HUES6 (cell line): ENCODE measurements around the gene KRT27.

Source experiments
- H3K27ac ChIP-seq: 2 replicates; pipeline ENCODE4 v1.7.0; 2013; ENCODE audit warnings: low read depth, mild to moderate bottlenecking, low read length, inconsistent platforms
- H3K27me3 ChIP-seq: 2 replicates; pipeline ENCODE4 v1.6.1; 2013; ENCODE audit warnings: low read length; ENCODE audit not compliant: control insufficient read depth, insufficient read depth
- H3K36me3 ChIP-seq: 2 replicates; pipeline ENCODE4 v1.6.1; 2013; ENCODE audit warnings: low read length; ENCODE audit not compliant: control insufficient read depth, insufficient read depth
- H3K4me1 ChIP-seq: 2 replicates; pipeline ENCODE4 v1.6.1; 2013; ENCODE audit warnings: low read length; ENCODE audit not compliant: control insufficient read depth, insufficient read depth
- H3K4me3 ChIP-seq: 2 replicates; pipeline ENCODE4 v1.5.1; 2013; ENCODE audit warnings: low read depth, low read length
- H3K9ac ChIP-seq: one replicate; pipeline ENCODE4 v1.6.1; 2013; ENCODE audit warnings: mild to moderate bottlenecking, low read length
- H3K9me3 ChIP-seq: 2 replicates; pipeline ENCODE4 v1.6.1; 2013; ENCODE audit warnings: low read depth, low read length; ENCODE audit not compliant: control insufficient read depth, insufficient read depth

The KRT27 gene

DNA sequence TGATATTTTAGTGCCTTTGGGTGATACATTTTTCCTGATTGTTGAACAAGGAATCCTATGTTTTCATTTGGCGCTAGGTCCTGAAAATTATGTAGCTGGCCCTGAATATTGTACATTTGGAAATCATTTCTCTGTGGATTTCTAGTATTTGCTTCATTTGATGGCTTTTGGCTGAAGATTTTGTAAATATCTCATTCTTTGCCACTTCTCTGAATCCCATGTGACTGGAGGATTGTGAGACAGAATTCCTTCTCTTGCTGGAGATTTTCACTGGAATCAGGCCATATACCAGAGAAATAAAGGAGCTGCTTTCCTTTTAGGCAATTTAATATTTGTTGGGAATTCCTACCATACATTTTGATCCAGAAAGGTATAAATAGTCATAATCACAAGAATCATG, 8.8 kb upstream of the KRT27 start:
- H3K27me3 ChIP-seq = no peaks in the 10 kb centered on the region; the same call in 1 of the 2 replicates
- no peaks in the 10 kb centered on the region for H3K9me3 ChIP-seq
- H3K27ac ChIP-seq = no peak overlapping the region
- H3K4me1 ChIP-seq = no peaks in the 10 kb centered on the region
- H3K36me3 ChIP-seq = no peaks in the 10 kb centered on the region
- H3K4me3 ChIP-seq = no peak overlapping the region
- H3K9ac ChIP-seq = no peak overlapping the region

DNA sequence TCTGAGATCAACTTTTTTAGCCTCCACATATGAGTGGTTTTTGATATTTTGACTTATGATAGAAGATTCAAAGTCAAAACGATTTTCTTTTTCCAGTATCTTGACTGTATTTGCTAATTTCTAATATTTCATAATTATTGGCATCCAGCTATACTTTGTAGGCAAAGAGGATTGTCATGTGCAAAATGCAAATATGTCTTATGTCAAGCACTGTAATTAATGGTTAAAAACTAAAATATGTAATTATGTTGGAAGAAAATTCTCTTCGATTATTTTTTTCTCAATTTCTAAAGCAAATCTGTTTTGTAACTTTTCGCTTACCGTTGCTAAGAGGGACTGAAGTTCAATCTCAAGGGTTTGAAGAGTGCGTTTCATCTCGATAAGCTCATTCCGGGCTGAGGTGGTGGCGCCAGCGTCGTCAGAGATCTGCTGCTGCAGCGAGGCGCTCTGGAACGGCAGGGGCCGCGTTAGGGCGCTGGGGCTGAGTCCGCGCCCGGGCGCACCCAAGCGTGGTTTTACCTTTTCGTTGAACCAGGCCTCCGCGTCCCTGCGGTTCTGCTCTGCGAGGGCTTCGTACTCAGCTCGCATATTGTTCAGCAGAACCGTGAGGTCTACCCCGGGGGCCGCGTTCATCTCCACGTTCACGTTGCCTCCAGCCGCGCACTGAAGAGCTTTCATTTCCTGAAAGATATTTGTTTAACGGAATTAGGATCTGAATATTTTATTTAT, 3.0 kb downstream of the KRT27 start:
- no peaks in the 10 kb centered on the region for H3K4me1 ChIP-seq
- H3K27ac ChIP-seq = no peak overlapping the region
- peaks cover 34% of the 10 kb centered on the region for H3K27me3 ChIP-seq
- H3K36me3 ChIP-seq = no peaks in the 10 kb centered on the region
- H3K4me3 ChIP-seq = no peak overlapping the region; the same call in 1 of the 2 replicates
- H3K9me3 ChIP-seq = no peaks in the 10 kb centered on the region
- no peak overlapping the region for H3K9ac ChIP-seq

DNA sequence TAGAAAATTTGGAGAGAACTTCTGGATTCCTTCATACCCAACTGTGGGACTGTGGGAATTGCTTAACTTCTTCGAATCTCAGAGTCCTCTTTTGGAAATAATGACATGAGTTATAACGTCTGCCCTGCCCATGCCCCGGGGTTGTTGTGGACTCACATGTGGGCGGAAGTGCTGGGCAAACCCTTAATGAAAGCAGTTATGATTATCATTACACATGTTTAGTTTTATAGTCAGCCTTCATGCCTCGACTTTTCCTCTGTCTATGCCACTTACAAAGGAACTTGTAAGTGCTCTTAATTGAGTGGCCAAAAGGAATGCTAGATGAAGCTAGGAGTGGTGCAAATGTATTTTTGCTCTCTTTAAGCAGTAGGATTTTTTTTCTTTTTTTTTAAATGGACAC, 3.9 kb downstream of the KRT27 start:
- no peak overlapping the region for H3K9ac ChIP-seq
- no peaks in the 10 kb centered on the region for H3K36me3 ChIP-seq
- H3K4me3 ChIP-seq = no peak overlapping the region
- no peaks in the 10 kb centered on the region for H3K4me1 ChIP-seq
- peaks cover 34% of the 10 kb centered on the region for H3K27me3 ChIP-seq
- no peaks in the 10 kb centered on the region for H3K9me3 ChIP-seq
- H3K27ac ChIP-seq = no peak overlapping the region

DNA sequence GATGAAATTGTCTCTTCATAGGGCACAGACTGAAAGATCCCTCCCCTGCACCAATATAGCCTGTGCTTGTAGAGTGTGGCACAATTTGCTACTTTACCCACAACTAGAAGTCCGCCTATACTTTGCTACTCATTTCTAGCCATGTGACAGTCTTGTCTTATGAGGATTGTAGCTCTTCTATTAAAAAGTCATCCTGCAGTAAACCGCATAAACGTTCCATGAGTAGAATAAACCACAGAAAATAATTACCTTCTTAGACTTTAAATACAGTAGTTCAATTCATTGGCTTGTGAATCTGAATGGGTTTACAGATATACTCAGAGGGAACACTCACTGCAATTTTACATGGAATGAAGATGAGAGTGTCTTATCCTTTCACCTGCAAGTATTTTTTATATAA, 4.4 kb downstream of the KRT27 start:
- no peak overlapping the region for H3K9ac ChIP-seq

DNA sequence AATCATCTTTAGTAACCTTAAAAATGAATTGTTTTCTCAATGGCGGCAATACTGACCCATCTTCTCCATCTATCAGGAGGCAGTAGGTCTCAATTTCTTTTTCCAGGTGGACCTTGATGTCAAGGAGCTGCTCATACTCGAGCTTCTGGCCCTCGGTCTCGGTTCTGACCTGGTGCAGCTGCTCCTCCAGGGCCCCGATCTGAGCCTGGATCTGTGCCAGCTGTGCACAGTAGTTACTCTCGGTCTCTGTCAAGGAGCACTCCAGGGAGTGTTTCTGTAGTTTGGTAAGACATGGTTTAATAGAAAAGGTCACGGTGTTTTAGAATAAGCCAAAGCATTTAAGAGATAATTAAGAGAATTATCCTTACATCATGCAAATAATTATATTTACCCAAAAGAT, 4.9 kb downstream of the KRT27 start:
- H3K27me3 ChIP-seq = peaks cover 34% of the 10 kb centered on the region
- no peak overlapping the region for H3K4me3 ChIP-seq
- no peaks in the 10 kb centered on the region for H3K4me1 ChIP-seq
- no peaks in the 10 kb centered on the region for H3K9me3 ChIP-seq
- H3K9ac ChIP-seq = no peak overlapping the region
- no peak overlapping the region for H3K27ac ChIP-seq
- H3K36me3 ChIP-seq = no peaks in the 10 kb centered on the region

More for the DNA sequence above, 4.4 kb downstream of the KRT27 start:
- Histone ChIP-seq H3K4me1 (no peaks in the 10 kb centered on the region), H3K27ac (no peak overlapping the region), H3K27me3 (peaks cover 34% of the 10 kb centered on the region), H3K9me3 (no peaks in the 10 kb centered on the region), H3K36me3 (no peaks in the 10 kb centered on the region), H3K4me3 (no peak overlapping the region)

DNA sequence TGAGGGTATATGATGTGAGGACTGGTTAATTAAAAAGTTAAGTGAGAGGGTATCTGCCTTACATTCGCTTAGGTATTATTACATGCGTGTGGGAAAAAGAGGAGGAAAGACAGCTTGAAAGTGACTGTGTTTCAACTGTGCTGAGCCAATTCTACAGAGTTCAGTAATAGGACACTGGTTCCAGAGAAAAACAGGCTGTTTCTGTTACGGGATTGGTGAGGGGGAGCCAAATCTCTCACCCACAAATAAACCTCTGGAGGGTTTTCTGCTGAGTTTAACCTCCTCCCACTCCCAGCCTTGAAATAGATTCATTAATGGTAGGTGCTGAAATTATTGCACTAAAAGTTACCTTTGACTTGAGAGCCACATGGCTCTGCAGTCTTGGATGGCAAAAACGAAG, 6.4 kb downstream of the KRT27 start:
- Histone ChIP-seq H3K4me1 (no peaks in the 10 kb centered on the region), H3K27me3 (peaks cover 34% of the 10 kb centered on the region), H3K27ac (no peak overlapping the region), H3K9me3 (no peaks in the 10 kb centered on the region), H3K36me3 (no peaks in the 10 kb centered on the region), H3K9ac (no peak overlapping the region), H3K4me3 (no peak overlapping the region)

DNA sequence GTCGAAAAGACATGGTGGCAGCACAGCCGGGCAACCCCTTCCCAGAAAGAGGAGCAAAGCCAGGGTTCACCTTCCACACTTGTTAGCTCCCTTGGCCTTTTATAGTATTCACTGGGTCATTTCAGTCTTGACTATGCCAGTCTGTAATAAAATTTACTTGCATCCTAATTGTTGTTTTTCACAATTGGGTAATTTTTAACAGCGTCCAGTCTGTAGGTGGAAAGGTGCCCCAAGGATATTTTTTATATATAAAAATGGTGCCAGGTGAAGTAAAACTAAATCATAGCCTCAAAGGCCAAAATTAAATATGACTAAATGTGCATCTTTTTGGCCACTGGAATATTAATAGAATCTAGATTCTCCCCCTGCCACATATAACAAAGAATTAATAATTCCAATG, 10.2 kb downstream of the KRT27 start, which contains the start of gene KRT26:
KRT26 (minus strand) TSS at position 101 of the 400 bp plus-strand sequence; CDS start at position 13, 88 bp downstream.
- Histone ChIP-seq H3K4me3 (no peak within 1 kb of the TSS), H3K36me3 (no peaks in the 10 kb centered on the region), H3K27ac (no peak within 1 kb of the TSS), H3K27me3 (peaks cover 8% of the 10 kb centered on the region; the same call in 1 of the 2 replicates), H3K4me1 (no peaks in the 10 kb centered on the region), H3K9ac (no peak within 1 kb of the TSS), H3K9me3 (no peaks in the 10 kb centered on the region)

DNA sequence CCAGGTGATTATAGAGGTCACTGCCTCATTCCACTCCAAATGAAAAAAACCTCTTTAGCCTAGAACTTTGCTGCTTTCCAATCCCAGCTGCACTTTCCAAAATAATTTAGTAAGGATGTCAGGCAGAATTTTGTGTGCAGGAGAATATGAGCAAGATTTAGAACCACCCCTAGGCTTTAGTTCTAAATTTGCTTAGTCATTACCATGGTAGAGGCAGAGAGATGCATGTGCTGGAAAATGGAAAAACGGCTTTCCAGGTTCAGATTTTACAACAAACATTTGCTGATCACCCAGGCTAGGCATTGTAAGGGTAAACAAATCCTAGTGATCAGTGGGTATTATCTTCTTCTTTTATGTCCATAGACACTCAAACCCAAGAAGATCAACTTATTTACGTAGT, 16.7 kb downstream of the KRT27 start:
- Histone ChIP-seq H3K4me3 (no peak overlapping the region), H3K27ac (no peak overlapping the region), H3K9me3 (peaks cover 20% of the 10 kb centered on the region), H3K4me1 (no peaks in the 10 kb centered on the region), H3K36me3 (no peaks in the 10 kb centered on the region), H3K9ac (no peak overlapping the region), H3K27me3 (0 out of 2 replicates have a peak, but pooled peaks cover 3% of the 10 kb centered on the region)

DNA sequence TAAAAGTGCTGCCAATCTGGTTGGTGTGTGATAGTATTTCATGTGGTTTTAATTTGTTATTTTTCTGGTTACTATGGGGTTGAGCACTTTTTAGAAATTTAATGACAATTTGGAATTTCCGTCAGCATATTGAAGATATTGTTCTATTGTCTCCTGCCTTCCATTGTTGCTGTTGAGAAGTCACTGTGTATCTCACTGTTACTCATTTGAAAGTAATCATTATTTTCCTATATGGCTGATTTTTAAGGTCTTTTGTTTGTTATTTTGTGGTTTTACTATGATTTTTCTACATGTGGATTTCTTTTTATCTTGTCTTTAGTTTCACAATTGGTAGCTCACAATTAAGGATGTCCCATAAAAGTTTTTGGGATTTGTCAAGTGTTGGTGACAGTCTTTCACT, 18.6 kb downstream of the KRT27 start:
- Histone ChIP-seq H3K4me1 (no peaks in the 10 kb centered on the region), H3K27me3 (no peaks in the 10 kb centered on the region), H3K9ac (no peak overlapping the region), H3K27ac (no peak overlapping the region), H3K9me3 (peaks cover 26% of the 10 kb centered on the region), H3K4me3 (no peak overlapping the region), H3K36me3 (no peaks in the 10 kb centered on the region)

DNA sequence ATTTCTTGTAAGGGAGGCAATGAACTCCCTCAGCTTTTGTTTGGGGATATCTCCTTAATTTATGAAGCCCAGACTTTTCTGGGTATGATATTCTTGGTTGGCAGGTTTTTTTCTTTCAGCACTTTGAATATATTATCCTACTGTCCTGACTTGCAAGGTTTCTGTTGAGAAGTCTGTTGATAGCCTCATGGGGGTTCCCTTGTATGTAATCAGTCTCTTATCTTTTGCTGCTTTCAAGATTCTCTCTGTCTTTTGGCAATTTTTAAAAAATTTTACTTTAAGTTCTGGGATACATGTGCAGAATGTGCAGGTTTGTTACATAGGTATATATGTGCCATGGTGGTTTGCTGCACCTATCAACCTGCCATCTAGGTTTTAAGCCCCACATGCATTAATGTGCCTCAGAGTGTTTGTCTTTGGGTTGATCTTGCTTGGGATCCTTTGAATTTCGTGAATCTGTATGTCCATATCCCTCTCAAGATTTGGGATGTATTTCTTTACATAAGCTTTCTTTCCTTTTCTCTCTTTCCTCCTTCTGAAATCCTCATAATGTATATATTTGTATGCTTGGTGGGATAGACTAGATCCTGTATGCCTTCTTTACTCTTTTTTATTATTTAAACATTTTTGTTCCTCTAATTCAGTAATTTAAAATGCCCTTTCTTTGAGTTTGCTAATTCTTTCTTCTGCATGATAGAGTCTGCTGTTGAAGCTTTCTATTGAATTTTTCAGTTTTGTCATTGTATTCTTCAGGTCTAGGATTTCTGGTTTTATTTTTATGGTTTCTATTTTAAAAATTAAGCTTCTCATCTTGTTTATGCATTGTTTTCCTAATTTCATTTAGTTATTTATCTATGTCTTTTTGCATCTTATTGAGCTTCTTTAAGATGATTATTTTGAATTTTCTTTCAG, 22.0 kb downstream of the KRT27 start:
- Histone ChIP-seq H3K36me3 (no peaks in the 10 kb centered on the region), H3K4me3 (no peak overlapping the region), H3K9ac (no peak overlapping the region), H3K27ac (no peak overlapping the region), H3K27me3 (no peaks in the 10 kb centered on the region), H3K4me1 (no peaks in the 10 kb centered on the region), H3K9me3 (peaks cover 27% of the 10 kb centered on the region)

DNA sequence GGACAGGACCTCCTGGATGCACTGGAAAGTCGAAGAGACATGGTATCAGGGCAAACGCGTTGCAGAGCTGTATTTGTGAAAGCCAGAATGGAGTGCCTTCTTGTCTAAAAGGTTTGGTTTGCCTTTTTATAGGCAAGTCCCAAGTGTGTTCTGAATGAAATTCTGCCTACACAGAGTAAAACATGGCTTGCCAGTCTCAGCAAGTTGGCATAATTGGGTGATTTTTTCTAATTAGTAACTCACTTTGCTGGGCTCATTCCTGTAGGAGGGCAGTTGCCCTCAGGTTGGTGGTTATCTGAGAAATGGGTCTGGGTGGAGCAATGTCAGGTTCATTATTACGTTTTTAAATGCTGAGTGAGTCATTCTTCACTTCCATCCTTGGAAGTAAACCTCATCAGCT, 27.1 kb downstream of the KRT27 start, which contains the start of gene KRT25:
KRT25 (minus strand) TSS at position 101 of the 400 bp plus-strand sequence; CDS start at position 41, 60 bp downstream.
- Histone ChIP-seq H3K9me3 (peaks cover 5% of the 10 kb centered on the region; the same call in 1 of the 2 replicates), H3K4me3 (no peak within 1 kb of the TSS), H3K36me3 (no peaks in the 10 kb centered on the region), H3K4me1 (no peaks in the 10 kb centered on the region), H3K27me3 (peaks cover 3% of the 10 kb centered on the region; the same call in 1 of the 2 replicates), H3K27ac (no peak within 1 kb of the TSS), H3K9ac (no peak within 1 kb of the TSS)
